Glomerular visceral epithelial cell (primary cell): ENCODE data around the gene RARB.

Source experiments
- DNase-seq: peaks from one replicate; pipeline ENCODE4 v3.0.0-alpha.2; 2016; ENCODE audit errors: extremely low spot score

RARB gene

DNA sequence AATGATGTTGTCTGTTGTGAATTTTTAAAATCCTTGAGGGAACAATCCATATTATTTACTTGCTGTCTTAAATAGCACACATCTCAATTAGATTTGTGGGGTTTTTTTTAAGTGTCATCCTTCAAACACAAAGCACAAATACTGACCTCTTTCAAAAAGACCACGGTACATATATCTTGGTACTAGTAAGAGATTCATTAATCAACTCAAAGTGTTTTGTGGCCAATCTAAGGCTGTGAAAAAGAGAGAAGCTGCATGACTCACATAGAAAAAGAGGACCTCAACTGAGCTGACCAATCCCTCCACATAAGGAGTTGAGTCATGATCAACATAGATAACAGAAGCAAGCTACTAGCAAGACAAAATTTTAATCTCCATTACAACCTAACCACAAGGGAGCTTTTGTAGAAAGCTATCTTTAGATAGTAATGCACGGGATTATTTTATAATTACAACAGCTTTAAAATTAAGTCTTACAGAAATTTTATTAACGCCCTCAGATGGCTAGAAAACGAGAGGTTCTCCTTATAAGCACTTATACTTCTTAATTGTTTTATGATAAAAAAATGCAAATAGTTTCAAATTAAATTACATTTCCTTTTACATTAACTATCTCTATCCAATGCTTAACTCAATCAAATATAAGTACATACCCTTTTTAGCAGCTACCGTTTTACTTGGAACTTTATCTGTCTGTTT lies 176.2 kb downstream of the RARB start:
- peak; percentile 60 for DNase-seq

DNA sequence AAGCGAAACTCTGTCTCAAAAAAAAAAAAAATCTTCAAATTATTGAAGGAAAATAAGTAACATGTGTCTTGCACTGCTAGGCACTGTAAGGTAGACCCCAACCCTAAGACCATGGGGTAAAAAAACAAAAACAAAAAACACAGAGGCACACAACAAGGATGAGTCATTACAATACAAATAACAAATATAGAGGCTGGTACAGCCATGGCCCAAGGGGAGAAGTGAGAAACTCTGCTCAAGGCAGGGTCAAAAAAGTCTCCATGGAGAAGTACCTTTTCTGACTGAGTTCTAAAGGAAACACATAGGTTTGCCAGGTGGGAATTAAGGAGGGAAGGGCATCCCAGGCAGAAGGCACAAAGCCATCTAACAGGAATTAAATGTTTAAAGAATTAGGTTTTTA lies 182.1 kb downstream of the RARB start:
- DNase-seq = no peak

DNA sequence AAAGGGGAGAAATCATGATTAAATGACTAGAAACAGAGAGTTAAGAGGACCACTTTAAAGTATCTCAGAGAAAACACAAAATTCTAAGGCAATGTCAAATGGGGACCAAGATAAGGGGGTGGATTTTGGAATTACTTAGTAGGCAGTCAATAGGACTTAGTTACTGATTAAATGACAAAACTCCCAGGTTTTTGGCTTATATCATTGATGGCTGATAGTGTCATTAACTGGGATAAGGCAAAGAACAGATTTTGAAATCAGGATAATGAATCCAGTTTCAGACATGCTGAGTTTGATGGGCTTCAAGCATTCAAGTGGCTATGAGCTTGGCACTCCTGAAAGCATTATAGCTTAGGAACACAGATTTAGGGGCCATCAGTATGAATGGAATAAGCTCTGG lies 182.7 kb downstream of the RARB start:
- no peak for DNase-seq

DNA sequence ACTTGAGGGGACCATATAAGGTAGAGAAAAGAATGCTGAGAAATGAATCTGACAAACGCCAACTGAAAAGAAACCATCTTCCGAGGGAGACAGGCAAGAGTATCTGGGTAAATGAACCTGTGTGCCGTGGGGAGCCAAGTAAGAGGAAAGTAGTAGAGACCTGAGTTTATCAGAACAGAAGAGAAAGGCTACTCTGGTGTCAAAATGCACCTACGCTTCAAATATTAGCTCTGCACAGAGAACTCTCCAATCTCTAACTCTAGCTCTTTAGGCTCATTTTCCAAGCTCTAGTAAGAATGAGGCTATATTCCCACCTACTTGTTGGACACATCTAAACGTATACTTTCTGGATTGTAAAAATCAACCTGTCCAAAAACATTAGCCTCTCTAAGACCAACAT lies 183.1 kb downstream of the RARB start:
- no peak for DNase-seq

DNA sequence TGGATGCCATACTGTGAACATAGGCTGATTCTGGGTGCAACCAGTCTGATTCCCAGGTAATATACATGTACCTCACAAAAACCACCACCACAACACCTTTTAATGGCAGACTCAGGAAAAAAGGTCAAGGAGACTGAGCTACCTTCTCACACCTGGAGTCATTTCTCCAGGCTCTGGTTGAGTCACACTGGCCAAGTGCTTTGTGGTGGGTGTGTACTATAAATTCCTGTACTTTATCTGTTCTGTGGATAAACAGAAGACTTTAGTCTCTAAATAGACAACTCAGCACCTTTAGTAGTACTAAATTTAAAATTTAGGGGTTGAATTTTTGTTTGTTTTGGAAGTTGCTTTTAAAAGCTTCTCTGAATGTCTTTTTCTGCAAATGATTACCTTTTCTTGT lies 190.0 kb downstream of the RARB start:
- no peak for DNase-seq

DNA sequence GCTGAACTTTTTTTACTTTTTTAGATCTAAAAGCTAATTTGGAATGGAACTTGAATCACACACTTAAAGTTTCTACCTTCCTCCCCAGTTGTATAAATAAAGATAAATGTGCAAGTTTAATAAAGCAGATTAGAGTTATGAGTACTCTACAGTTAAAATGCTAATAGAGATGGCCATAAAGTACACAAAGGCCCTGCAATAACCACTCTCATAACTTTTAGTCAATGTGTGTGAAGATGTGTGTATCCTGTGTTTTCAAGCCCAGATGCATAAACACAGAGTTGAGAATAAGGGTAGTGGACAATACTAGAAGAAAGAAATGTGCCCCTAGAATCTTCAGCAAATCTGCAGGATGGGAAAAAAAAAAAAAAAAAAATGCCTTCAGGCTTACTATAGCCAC lies 191.3 kb downstream of the RARB start:
- no peak for DNase-seq

DNA sequence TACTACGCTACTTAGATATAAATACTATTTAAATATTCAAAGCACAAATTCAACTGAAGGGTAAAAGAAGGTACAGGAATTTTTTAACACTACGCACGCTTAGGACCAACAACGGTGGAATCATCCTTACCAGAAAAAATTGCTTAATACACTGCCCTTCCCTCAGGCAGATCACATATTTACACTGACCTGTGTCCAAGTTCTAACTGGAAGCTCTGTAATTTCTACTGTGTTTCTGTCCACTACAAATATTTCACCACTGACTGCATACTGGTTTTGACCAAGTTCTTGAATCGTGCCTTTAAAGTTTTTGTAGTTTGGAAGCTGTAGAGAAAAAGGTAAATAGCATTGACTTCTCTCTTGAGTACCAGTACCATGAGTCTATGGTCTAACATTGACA lies 192.4 kb downstream of the RARB start:
- DNase-seq = no peak

DNA sequence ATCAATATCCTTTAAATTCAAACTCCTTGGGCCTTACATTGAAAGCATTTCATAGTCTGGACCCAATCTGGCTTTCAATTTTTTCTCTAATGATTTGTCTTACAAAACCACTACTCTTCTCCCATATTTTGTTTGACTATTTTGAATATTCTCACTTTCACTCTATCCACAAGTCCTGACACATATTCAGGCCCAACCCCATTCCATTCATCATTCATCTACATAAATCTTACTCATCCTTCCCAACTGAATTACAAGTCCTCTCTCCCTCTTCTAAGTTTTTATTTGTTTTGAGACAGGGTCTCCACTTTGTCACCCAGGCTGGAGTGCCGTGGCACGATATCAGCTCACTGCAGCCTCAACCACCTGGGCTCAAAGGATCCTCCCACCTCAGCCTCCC lies 193.0 kb downstream of the RARB start:
- no peak for DNase-seq

DNA sequence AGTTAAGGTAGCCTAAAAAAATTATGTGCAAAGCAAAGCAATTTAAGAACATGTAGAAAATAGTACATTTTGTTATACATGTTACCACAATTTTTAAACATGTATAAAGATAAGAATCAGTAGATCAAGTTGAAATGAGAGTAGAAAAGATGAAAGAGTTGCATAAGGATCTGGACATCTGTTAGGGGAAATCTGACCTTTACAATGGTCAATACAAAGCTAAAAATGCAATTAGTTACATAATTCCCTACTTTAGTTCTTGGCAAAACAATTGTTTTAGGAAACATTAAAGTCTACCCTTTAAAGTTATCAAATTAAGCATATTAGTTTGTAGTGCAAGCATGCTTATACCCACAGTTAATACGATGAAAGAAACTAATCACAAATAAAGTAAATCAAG lies 203.9 kb downstream of the RARB start:
- no peak for DNase-seq

DNA sequence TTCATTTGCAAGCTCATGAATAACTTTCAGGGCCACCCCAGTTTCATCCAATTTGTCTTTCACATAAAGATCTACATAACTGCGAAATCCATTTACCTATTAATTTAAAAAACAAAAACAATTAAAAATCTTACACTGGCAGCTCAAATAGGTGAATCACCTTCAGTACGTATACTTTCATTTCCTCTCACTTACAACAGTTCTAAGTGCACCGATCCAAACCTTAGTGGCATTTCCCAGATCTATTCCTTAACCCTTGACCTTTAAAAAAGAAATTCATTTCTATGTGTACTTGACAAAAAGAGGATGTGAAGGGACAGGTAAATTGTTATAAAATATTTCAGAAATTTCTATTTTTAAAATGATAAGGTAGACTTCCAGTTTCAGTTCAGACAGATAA lies 205.9 kb downstream of the RARB start:
- no peak for DNase-seq

DNA sequence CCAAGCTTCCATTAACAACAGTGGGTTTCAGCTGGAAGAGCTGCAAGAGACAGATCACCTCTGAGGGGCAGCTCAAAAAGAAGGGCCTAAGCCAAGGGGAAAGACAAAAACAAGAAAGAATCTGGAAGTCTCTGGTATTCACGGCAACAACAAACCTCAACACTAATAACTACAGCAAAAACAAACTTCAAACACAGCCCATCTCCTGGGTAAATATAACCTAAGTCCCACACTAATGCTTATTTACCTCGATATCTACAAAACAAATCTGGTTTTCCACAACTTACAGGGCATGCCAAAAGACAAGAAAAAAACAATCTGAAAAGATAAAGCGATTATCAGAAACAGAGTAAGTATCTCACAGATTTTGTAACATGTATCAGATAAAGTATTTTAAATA lies 207.0 kb downstream of the RARB start:
- no peak for DNase-seq
